SK-MEL-5 (cell line): Measurements from ENCODE around the gene CHRNA1. TPM values are rescaled to one million over a fixed set of nuclear protein-coding genes. Genes with fewer than 3 reads are reported as not detected.
"Not testable (repeated sequence)": the region's sequence is repeated elsewhere in the genome, so short reads cannot be mapped to it uniquely, and the experiment has no call there.

Experiments
- DNase-seq: peaks from one replicate; pipeline ENCODE4 v3.0.0-alpha.2; 2016; ENCODE audit warnings: low read depth, low spot score
- in situ Hi-C: cut with HindIII; loops from 2 replicates; pipeline ENCODE4 v1.10.0; 2016; ENCODE audit warnings: low sequenced_read_pairs, high pct_unique_total_duplicates, low pct_unique_long_range_greater_than_20kb
- total RNA-seq: library from RNA; depleted of rRNA; stranded (reverse); fragments of >200 nt; shearing (Covaris generic); gene quantifications from 2 replicates; pipeline ENCODE4 v1.2.3, GENCODE V29; 2014

CHRNA1 gene
- total RNA-seq, 1 experiment from 2014 or later: 0.11 TPM

DNA sequence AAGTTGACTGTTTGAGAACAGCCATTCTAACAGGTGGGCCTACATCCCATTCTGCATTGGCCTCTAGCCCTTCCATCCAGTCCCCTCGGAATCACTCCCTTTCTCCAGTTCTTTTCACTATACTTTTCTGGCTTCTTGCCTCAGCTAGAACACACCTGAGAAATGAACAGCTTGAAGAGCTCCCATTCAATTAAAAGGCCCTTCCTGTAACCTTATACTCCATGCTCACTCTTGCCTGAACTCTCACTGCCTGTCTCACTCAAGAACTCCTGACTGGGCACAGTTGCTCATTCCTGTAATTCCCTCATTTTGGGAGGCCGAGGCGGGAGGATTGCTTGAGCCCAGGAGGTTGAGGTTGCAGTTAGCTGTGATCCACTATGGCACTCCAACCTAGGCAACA, 23.6 kb downstream of the CHRNA1 start:
- in situ Hi-C loops: no loop called here
- DNase-seq: no peak

DNA sequence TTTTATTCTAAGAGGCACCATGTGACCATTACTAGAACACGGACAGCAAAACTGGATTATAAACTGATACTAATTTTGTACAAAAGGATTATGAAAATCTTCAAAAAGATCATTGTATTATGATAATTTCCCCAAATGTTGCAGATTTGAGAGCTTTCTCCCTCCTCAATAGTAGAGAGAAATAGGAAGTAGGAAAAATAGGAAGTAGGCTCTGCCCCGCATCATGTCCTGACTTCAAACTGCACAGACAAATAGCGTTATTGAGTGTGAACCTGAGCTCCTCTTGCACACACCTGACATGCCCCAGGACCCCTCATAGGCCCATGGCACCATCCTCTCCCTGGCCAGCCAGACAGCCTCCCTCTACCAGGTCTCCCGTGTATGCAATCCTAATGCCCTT, 25.4 kb downstream of the CHRNA1 start:
- no peak for DNase-seq
- in situ Hi-C loops: no loop called here

DNA sequence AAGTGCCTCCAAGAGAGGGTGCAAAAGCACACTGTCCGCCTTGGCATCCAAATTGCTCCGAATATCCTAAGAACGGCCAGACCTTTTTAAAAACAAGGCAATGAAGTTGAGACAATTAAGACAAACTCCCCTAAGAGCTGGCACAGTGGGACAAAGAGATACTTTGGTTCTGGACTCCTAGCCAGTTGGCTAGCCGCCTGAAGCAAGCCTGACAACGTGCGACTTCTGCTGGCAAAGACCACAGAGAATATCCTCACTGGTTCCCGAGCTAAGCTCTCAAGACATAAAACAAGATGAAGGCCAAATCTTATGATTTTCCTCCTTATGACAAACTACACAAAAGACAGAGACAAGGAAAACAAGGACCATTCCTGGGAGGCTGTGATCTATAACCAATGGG, 32.7 kb downstream of the CHRNA1 start:
- DNase-seq: no peak
- in situ Hi-C loops: no loop called here

DNA sequence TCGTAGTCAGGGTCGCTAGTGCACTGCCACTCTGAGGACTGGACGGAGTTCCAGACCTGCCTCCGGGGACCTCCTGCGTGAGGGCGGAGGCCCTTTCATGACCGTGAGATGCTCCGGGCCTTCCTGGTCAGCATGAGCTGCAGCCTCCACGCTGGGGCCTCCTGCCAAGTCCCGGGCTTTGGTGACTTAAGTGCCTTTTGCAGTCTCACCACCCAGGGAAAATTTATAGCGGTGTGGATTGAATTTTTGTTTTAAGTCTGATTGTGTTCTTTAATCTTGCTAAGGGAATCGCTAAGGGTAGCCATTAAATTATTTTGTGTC, 33.6 kb downstream of the CHRNA1 start:
- in situ Hi-C loops: no loop called here
- no peak for DNase-seq

DNA sequence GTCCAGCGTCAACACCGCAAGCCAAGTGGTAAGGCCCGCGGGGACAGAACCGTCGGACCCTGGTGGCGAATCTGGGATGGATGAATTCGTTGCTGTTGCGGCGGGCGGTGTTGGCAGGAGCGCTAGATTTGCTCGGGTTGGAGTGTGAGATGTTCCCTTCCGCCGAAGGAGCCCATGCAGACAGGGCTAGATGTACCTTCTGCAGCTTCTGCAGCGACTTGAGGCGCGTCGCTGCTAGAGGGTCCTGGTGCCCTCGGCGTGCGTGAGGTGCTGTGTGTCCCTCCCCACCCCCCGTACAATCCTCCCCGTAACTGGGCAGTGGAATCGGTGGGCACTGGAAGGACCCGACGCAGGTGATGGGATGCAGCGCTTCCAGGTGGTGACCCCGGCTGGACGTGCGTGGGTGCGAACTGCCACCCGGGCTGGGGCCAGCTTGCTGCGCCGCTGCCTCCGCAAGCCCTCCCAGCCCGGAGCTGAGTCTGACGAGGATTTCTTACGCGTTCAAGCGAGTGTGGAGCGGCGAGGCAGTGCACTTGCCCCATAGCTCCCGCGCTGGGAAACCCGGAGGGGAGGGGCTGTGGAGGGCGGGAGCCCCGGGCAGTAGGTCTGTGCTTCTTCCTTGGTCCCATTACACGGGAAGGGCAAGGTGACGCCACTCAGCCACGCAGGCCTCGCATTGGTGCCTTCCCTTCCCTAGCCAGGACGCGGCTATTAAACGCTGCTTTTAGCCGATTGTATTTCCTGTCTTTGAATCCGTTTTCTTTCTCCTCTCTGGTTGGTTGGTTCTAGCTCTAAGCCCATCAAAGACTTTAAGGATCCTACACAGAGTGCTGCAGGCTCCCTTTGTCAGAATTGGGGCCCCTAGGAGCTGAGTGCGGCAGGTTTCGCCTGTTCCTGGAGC, 34.2 kb downstream of the CHRNA1 start:
- no peak for DNase-seq

DNA sequence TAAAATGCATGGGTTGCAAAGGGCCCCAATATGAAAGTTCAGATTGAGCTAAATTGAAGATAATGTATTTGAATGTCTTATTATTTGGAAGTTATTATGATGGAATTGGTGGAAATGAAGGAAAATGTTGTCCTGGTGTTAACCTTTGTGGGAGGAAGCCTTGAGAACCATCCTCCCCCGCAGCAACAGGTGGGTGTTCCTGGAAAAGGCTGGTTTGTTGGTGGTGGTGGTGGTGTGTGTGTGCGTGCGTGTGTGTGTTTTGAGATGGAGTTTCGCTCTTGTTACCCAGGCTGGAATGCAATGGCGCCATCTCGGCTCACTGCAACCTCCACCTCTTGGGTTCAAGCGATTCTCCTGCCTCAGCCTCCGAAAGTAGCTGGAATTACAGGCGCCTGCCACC, 36.2 kb downstream of the CHRNA1 start:
- in situ Hi-C loops: no loop called here
- DNase-seq: no peak

More for the DNA sequence above, 34.2 kb downstream of the CHRNA1 start:
- in situ Hi-C loops: no loop called here

DNA sequence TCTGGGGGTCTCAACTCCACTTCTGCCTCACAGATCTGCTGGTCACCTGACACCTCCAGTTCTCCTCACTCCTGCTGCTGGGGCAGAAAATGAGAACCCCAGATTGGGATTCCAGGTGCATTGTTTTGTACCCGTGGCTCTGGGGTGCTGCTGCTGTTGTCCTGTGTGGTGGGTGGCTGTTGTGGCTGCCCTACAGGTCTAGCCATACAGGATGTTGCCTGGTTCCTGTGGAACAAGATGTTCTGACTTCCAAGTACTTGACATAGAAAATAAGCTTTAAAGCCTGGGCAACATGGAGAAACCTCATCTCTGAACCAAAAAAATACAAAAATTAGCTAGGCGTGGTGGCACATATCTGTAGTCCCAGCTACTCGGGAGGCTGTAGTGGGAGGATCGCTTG, 38.1 kb downstream of the CHRNA1 start:
- no peak for DNase-seq
- in situ Hi-C loops: no loop called here

DNA sequence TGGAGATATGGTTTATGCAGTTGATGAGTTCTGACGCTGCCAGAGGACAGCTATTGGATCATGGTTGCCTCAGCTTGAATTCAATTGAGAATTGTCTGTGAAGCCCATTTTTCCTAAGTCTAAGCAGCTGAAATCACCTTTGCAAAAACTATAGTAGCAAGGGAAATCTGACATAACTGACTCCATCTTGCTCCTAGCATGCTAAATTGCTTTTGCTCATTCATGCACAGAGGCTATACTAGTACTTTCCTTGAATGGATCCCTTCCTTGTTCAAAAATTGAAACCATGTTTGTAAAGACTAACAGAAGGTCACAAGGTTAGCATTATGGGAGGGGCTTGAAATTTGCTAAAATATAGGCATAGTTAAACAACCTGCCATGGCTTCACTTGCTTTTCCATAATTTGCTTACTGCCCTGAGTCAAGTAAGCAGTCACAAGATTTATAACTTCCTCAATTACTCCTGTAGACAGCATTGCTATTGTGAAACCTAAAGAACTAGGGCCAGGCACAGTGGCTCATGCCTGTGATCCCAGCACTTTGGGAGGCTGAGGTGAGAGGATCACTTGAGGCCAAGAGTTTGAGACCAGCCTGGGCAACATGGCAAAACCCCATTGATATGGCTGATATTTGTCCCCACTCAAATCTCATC, 41.2 kb downstream of the CHRNA1 start:
- in situ Hi-C loops: no loop called here
- DNase-seq: no peak

DNA sequence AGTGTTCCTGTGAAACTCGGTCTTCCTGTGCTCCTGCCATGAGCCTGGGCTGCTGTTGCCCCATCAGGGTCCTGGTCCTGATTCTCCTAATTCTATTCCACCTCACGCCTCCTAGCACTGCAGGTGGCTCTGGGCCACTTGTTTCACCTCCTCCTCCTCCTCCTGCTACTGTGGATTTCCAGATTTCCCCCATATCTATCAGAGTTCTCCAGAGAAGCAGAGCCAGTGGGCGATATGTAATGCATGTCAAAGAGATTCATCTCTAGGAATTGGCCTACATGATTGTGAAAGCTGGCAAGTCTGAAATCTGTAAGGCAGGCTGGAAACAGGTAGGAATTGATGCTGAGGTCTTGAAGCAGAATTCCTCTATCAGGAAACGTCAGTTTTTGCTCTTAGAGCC, 45.3 kb downstream of the CHRNA1 start:
- DNase-seq: no peak
- in situ Hi-C loops: no loop called here

DNA sequence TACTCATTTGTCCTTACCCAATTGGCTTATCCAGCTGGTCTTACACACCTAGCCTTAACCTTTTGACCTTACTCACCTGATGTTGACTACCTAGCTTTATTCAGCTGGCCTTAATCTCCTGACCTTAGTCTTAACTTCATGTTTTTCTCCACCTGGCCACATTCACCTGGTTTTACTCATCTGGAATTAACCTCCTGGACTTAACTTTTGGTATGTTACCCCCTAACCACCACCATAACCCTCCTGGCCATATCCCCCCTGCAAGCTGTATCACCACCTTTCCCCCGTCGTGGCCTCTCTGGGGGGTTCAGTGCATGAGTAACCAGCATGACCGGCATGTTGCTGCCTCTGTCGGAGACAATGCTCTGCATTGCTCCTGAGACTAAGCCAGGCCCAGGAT, 45.7 kb downstream of the CHRNA1 start:
- in situ Hi-C loops: no loop called here
- DNase-seq: no peak

DNA sequence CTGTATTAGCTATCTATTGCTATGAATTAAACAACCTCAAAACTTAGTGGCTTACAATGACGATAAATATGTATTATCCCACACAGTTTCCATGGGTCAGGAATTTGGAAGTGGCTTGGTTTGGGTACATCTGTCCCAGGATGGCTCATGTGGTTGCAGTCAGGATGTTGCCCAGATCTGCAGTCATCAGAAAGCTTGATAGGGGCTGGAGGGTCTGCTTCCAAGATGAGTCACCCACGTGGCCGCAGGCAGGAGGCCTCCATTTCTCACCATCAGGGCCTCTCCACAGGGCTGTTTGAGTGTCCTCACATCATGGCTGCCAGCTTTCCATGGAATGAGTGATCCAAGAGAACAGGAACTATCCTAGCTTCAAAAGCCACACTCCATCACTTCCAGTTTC, 46.4 kb downstream of the CHRNA1 start:
- in situ Hi-C loops: no loop called here
- DNase-seq: no peak

DNA sequence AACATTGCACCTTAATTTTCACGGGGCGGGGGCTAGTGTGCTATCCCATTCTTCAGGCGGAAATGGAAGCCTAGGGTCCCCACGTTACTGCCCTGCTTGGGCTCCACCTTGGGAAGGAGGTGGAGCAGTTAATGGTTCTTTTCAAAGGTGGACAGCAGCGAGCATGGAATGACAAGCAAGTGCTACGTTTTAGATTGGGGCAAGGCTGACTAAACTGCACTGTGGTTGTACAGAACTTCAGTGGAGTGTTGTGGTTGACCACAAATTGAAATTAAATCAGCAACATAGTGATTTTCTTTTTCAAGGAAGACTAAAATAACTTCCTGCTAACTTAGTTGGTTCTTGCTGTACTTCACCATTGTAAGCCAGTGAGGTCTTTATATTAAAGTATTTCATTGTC, 47.0 kb downstream of the CHRNA1 start:
- DNase-seq: no peak
- in situ Hi-C loops: no loop called here

DNA sequence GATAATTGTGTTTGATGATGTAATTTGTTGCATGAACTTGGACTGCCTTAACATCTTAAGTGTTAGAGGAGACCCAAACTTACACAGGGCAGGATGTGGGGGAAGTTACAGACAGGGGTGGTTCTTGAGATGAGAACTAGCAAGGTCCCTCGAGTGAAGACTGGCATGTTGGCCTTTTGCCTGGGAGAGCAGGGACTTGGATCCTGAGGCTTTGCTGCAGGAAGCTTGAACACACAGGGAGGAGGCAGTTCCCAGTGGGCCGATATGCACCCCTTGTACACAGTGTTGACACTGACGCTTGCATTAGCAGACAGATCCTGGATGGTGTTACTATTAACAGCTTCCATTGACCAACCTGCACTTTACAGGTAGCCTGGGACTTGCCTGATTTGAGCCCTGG, 47.5 kb downstream of the CHRNA1 start:
- in situ Hi-C loops: no loop called here

DNA sequence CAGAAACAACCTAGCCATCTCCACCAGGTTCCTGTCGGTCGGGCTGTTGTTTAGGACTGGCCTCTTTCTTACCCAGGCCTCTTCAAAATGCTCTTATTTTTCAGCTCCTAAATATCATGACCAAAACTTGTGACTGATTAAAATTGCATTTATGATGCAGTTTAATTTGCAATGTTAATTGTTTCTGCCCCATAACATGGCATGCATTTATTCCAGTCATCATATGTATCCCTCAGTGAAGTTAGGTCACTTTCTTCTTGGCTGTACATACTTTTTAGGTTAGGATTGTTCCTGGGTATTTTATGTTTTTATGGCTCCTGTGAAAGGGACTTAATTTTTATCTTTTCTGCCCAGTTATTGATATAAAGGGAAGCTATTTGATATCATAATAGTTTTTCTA, 50.6 kb downstream of the CHRNA1 start:
- in situ Hi-C loops: no loop called here

More for the DNA sequence above, 47.5 kb downstream of the CHRNA1 start:
- no peak for DNase-seq

DNA sequence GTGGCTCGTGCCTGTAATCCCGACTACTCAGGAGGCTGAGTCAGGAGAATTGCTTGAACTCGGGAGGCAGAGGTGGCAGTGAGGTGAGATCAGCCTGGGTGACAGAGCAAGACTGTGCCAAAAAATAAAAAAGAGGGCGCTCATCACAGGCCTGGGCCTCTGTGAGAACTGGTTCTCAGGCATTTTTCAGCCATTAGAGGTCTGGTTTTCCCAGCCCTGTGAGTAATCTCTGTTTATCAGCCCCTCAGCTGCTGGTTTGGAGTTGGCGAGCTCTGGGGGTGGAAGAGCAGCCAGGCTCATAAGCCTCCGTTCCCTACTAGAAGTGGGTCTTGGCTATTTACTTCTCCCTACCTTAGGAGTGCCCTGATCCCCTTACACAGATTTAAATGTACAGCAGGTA, 53.1 kb downstream of the CHRNA1 start:
- in situ Hi-C loops: no loop called here
- no peak for DNase-seq

More for the DNA sequence above, 50.6 kb downstream of the CHRNA1 start:
- no peak for DNase-seq

DNA sequence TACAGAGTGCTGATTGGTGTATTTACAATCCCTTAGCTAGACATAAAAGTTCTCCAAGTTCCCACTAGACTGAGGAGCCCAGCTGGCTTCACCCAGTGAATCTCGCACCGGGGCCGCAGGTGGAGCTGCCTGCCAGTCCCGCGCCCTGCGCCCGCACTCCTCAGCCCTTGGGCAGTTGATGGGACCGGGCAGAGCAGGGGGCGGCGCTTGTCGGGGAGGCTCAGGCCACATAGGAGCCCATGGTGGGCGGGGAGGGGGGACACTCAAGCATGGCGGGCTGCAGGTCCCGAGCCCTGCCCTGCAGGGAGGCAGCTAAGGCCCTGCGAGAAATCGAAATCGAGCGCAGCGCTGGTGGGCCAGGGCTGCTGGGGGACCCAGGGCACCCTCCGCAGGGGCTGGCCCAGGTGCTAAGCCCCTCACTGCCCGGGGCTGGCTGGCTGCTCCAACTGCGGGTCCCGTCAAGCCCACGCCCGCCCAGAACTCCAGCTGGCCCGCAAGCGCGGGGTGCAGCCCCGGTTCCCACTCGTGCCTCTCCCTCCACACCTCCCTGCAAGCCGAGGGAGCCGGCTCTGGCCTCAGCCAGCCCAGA, 54.8 kb downstream of the CHRNA1 start:
- DNase-seq, in situ Hi-C loops: not testable (repeated sequence)

DNA sequence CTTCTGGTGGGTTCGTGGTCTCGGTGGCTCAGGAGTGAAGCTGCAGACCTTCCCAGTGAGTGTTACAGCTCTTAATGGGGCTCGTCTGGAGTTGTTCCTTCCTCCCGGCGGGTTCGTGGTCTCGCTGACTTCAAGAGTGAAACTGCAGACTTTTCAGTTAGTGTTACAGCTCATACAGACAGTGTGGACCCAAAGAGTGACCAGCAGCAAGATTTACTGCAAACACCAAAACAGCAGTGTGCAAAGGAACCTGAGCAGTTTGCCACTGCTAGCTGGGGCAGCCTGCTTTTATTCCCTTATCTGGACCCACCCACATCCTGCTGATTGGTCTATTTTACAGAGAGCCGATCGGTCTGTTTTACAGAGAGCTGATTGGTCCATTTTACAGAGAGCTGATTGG, 55.6 kb downstream of the CHRNA1 start:
- DNase-seq: no peak
- in situ Hi-C loops: no loop called here

DNA sequence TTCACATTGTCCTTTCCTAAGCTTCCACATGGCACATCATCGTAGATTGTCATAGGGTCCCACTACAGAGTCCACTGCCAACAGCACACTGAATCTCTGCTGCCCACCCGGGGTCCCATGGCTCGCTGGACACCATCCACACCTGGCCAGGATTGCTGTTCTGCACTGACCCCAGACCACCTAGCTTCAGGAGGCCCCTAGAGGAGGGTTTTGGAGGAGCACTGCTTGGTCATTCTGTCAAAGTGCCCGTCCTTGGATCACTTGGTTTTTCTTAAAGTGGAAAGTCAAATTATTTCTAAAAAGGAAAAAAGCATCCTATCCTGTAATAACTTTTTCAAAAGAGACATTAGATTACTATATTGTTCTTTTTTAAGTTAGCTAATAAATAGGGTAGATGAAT, 59.0 kb downstream of the CHRNA1 start:
- no peak for DNase-seq
- in situ Hi-C loops: no loop called here

DNA sequence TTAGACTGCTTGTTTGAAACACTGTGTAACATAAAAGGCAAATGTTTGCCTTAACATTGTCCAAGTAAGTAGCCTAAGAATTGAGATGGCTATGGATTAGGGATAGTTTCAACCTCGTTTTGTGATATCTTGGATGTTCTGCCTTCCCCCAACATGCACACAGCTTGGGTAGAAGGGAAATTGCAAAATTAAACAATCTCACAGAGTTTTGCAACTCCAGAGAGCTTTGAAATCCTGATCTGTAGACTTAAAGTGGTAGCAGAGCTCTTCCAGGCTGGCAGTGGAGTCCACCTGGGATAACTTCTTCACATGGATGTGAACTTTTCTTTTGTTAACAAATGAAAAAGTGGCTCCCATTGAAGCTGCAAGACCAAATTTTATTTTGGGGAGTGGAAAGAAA, 59.6 kb downstream of the CHRNA1 start:
- in situ Hi-C loops: no loop called here
- no peak for DNase-seq
